DMS53 (cell line): ENCODE results near the gene ADAD2.
"Not testable (repeated sequence)": the region's sequence is repeated elsewhere in the genome, so short reads cannot be mapped to it uniquely, and the experiment has no call there.

Experiments
- DNase-seq: peaks from one replicate; lab custom pipeline; 2025; lab: John Stamatoyannopoulos, UW

The ADAD2 gene

DNA sequence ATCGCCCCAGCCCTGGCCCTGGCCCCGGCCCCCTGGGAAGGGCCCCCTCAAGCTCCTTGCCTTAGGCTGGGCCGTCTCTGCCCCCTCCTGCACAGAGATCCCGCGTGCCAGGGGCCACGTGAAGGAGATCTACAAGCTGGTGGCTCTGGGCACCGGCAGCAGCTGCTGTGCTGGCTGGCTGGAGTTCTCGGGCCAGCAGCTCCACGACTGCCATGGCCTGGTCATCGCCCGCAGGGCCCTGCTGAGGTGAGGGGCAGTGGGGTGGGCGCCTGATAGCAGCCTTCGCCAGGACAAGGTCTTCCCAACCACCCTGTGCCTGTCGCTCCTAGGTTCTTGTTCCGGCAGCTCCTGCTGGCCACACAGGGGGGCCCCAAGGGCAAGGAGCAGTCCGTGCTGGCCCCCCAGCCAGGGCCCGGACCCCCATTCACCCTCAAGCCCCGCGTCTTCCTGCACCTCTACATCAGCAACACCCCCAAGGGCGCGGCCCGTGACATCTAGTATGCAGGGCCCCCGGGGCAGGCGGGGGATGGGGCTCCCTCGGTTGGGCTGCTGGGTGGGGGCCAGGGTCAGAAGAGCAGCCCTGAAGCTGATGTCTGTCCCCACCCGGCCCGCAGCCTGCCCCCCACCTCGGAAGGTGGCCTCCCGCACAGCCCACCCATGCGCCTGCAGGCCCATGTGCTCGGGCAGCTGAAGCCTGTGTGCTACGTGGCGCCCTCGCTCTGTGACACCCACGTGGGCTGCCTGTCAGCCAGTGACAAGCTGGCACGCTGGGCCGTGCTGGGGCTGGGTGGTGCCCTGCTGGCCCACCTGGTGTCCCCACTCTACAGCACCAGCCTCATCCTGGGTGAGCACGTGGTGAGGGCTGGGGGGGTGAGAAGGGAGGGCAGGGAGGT lies 4.5 kb downstream of the ADAD2 start:
- no peak for DNase-seq

DNA sequence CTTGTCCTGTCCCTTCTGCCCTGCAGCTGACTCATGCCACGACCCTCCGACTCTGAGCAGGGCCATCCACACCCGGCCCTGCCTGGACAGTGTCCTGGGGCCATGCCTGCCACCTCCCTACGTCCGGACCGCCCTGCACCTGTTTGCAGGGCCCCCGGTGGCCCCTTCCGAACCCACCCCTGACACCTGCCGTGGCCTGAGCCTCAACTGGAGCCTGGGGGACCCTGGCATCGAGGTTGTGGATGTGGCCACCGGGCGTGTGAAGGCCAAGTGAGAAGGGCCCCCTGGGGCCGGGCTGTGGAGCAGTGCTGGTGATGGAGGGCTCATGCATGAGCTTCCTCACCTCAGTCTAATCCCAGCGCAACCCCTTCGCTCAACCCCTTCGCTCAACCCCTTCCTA lies 5.1 kb downstream of the ADAD2 start:
- DNase-seq = no peak

GRCh38 chr16:84196727-84197394 lies 5.9 kb downstream of the ADAD2 start:
- DNase-seq = no peak

DNA sequence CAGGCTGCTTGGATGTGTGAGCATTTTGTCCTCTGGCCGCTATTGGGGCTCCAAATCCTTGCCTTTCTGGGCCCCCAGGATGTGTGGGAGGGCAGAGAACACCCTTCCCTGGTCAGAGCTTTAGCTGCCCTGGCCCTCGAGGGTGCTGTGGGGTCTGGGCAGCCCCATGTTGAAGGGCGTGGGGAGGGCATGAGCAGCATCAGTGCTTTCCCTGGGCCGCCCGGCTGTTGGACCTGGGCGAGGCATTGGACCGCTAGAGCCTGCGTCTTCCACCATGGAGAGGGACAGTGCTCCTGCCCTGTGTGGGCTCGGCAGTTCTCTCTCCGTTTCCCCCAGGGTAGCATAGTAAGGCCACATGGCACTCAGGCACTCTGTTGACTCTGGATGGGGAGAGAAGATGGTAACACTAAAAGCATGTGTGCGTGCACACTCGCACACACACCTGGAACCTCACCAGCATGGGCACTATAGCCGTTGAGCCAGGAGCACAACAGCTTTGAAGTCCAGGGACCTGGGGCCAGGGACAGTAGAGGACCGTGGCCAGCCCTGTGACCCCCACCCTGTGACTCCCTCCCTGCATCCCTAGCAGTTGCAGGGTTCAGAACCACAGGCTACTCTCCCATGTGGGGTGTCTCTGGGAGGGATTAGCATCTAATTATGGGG lies 6.6 kb downstream of the ADAD2 start:
- no peak for DNase-seq

DNA sequence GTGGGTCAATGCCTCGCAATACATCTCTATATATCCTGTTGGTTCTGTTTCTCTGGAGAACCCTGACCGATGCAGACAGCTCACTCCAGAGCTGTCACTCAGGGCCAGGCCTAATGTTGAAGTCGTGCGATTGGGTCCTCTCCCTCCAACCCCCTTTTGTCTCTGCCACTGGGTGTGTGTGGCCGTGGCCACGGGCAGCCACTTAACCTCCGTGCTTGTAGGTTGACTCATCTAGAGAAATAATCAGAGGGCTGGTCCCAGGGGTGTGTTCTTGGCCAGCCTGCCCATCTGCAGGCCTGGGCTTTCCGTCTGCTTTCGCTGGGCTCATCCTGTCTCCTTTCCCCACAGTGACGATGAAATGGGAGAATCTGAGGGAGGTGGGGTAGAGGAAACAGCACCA lies 7.4 kb downstream of the ADAD2 start:
- DNase-seq = no peak

DNA sequence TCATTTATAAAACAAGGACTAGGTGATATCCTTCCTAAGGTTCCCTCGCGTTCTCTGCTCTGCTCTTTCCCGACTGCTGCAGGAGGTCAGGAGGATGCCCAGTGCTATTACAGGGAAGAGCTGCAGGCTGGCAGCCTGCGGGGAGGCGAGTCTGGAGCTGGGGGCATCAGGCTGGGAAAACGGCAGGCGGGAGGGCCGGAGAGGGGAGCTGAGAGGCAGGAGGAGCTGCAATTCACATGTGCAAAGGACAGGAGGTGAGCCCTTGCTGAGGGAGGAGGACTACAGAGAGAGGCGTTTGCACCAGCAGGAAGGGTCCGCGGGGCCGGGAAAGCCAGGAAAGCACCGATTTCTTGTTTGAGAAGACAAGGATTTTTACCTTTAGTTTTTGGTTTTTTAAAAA lies 8.1 kb downstream of the ADAD2 start:
- no peak for DNase-seq

GRCh38 chr16:84199861-84200260 lies 8.9 kb downstream of the ADAD2 start:
- no peak for DNase-seq

DNA sequence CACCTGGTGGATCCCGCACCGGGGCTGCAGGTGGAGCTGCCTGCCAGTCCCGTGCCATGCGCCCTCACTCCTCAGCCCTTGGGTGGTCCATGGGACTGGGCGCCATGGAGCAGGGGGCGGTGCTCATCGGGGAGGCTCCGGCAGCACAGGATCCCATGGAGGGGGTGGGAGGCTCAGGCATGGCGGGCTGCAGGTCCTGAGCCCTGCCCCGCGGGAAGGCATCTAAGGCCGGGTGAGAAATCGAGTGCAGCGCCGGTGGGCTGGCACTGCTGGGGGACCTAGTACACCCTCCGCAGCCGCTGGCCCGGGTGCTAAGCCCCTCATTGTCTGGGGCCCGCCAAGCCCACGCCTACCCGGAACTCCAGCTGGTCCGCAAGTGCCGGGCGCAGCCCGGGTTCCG lies 13.6 kb downstream of the ADAD2 start:
- DNase-seq = not testable (repeated sequence)

- not testable (repeated sequence) for DNase-seq
Measured at GRCh38 chr16:84205123-84205522, 14.2 kb downstream of the ADAD2 start.

- no peak for DNase-seq
Measured at GRCh38 chr16:84205976-84206691, 15.2 kb downstream of the ADAD2 start.

GRCh38 chr16:84207251-84207650 lies 16.3 kb downstream of the ADAD2 start:
- DNase-seq = no peak

- DNase-seq = no peak
Measured at GRCh38 chr16:84207879-84208278, 16.9 kb downstream of the ADAD2 start.

DNA sequence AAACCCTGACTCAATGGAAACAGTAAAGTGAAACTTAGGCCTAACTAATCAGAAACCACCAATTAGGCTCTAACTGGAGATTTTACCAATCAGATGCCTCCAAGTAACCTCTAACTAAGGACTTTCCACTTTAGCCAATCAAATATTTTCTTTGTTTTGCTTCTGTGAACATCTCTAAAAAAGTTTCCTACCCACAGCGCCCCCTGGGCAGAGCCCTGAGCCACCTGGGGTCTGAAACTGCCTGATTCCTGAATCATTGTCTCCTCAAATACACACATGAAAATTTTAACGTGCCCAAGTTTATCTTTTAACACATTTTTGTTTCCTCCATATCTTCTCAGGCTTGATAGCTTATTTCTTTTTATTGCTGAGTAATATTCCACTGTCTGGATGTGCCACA lies 19.0 kb downstream of the ADAD2 start:
- no peak for DNase-seq

DNA sequence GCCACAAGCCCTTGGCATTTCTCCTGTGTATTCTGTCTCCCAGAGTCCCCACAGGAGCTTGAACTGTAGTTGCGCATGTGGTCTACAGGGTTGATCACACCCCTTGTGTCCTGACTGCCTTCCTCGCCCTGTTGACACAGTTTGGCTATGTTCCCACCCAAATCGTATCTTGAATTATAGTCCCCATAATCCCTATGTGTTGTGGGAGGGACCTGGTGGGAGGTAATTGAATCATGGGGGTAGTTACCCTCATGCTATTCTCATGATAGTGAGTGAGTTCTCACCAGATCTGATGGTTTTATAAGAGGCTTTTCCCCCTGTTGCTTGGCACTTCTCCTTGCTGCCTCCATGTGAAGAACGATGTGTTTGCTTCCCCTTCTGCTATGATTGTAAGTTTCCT lies 21.2 kb downstream of the ADAD2 start:
- DNase-seq = no peak

- DNase-seq = no peak
Measured at GRCh38 chr16:84212631-84213030, 21.7 kb downstream of the ADAD2 start.

DNA sequence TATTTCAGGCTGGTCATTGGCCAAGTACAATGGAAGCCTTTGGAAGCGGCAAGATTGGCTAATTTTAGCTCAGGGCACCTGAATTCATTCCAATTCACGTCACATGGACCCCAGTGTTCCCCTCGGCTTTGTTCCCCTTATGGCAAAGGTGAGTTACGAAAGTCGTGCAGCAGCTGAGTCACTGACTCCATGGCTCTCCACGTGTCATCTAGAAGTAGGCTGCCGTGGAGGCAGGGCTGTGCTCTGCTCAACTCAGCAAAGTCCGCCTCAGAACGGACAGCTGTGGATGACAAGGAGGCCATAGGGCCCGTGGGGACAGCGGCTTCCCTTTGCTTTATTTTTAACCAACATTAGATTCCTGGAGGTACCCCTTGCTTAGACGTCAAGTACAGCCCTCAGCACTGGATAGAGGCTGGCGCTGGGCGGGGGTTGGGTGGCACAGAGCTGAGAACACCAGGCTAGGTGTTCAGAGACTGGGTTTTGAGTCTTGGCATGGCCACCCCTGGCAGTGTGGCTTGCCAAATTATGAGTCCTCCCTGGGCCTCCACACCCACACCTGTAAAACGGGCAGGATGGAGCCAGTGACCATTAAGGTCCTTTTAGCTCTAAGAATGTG lies 23.6 kb downstream of the ADAD2 start:
- no peak for DNase-seq

DNA sequence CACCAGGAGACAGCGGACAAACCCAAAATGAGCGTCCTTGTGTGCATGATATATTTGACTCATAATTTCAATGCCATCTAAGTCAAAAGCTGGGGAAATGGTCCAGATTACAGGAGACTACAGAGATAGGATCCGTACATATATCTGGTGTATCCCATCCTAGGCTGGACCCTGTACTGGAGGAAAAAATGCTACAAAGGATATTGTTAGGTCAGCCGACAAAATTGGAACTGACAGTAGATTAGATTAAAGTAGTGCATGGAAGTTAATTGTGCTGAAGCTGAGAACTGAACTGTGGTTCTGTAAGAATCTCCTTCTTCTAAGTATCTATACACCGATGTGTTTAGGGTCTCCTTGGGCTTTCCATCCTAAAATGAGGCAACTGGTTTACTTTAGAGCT lies 24.6 kb downstream of the ADAD2 start:
- DNase-seq = no peak

GRCh38 chr16:84216144-84216543 lies 25.2 kb downstream of the ADAD2 start:
- not testable (repeated sequence) for DNase-seq

- no peak for DNase-seq
Measured at GRCh38 chr16:84218176-84218823, 27.3 kb downstream of the ADAD2 start.

- DNase-seq = no peak
Measured at GRCh38 chr16:84218956-84219355, 28.0 kb downstream of the ADAD2 start.

- no peak for DNase-seq
Measured at GRCh38 chr16:84220851-84221250, 29.9 kb downstream of the ADAD2 start.
